VCaP (cell line): ENCODE data around the gene SLC35G3.

Experiments used
- H3K27ac ChIP-seq: fragments of 450-650 bp; 2 replicates; pipeline ENCODE4 v1.5.1; 2017
- TF ChIP-seq, protein P1 (sequence below): fragments of 450-650 bp; conservative IDR thresholded peaks from 2 replicates; pipeline ENCODE4 v1.5.1; 2017; ENCODE audit warnings: mild to moderate bottlenecking, moderate library complexity

Gene SLC35G3

DNA sequence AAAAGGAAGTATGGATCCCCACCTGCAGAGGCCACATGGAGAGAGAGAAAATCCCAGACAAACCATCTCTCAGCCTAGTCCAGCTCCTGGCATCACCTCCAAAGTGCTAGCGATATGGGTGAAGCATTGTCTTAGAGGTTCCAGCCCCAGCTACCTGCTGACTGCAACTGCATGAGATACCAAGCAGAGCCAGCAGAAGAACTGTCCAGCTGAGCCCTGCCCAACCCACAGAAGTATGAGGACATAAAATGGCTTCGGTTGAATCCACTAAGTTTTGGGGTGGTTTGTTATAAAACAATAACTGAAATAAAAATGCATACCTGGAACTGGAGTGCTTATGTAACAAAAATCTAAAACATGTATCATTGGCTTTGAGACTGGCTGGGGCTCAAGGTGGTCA, 28.3 kb upstream of the SLC35G3 start:
- no peak overlapping the region for H3K27ac ChIP-seq
- TF ChIP-seq, protein P1, sequence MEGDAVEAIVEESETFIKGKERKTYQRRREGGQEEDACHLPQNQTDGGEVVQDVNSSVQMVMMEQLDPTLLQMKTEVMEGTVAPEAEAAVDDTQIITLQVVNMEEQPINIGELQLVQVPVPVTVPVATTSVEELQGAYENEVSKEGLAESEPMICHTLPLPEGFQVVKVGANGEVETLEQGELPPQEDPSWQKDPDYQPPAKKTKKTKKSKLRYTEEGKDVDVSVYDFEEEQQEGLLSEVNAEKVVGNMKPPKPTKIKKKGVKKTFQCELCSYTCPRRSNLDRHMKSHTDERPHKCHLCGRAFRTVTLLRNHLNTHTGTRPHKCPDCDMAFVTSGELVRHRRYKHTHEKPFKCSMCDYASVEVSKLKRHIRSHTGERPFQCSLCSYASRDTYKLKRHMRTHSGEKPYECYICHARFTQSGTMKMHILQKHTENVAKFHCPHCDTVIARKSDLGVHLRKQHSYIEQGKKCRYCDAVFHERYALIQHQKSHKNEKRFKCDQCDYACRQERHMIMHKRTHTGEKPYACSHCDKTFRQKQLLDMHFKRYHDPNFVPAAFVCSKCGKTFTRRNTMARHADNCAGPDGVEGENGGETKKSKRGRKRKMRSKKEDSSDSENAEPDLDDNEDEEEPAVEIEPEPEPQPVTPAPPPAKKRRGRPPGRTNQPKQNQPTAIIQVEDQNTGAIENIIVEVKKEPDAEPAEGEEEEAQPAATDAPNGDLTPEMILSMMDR = no peak

DNA sequence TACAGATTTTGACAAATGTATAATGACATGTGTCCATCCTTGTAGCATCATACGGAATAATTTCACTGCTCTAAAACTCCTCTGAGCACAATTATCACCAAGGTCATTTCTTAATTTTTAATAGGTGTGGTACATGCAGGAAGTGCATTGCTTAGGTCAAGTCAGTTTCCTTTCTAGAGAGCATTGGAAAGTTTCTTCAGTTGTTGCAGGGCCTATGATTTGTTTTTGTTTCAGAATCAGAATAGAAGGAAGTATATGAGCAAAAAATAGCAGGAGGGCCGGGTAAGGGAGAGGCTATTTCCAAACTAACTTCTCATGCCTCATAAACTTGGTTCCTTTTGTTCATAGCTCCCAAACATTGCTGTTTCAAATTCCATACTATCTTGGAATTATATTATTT, 24.7 kb upstream of the SLC35G3 start:
- H3K27ac ChIP-seq = no peak overlapping the region
- TF ChIP-seq, protein P1 = no peak

DNA sequence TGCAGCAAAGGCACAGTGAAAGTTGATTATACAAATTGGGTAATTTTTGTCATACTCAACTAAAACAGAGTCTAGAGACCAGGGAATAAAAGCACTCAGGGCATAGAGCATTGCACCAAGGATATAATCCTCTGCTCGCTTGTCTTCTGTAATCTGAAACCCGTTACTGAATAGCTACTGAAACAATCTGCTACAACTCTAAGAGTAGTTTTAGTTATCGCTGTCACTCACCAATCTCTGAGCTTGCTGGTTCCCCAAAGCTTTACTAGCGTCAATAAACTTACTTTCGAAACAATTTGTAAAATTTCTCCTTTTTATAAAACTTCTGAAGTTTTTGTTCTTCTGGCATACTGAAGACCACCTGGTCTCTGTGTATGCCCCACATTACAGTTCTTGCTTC, 22.9 kb upstream of the SLC35G3 start:
- TF ChIP-seq, protein P1 = no peak
- no peak overlapping the region for H3K27ac ChIP-seq

DNA sequence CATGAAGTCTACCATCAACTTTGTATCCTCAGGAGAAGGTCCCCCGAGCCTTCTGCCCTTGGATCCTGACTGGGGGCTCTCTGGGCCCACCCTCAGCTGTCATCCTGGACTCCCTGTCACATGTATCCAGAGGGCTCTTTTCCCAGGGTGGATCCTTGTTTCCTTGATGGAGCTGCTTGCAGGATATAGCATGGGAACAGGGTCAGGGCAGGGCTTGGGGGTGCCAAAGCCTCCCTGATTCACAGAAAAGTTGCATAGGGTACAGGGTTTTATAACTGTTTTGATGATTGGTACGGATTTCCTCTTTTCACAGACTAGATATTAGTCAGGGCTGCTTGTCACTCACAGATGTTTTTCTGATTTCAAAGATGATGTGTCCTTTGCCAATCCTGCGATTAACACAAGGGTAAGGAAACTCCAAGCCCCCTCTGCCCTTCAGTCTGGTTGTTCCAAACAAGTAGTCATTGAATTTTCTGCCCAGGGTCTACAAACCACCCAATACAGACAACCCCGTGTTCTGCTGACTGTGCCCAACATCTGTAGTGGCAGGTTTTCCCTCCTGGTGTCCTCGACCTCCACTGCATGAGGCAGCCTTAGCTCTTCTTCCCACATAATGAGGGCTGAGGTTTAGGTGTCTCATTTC, 20.6 kb upstream of the SLC35G3 start:
- TF ChIP-seq, protein P1 = no peak
- no peak overlapping the region for H3K27ac ChIP-seq

DNA sequence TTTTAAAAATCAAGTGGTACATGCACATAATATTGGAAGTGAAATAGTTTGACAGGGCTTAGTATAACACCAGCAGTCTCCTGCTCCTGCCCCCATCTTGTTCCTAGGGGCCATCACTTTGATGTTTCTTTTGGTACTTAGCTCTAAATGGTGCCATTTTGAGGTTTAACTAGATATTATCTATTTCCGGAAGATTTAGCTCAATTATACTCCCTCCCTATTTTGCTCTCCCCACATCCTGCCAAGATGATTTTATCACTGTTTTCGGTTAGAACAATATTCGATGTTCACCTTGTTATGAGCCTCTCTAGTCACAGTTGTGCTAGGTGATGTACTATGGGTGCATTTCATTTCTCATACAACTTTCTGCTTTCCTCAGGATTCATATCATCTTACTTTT, 20.0 kb upstream of the SLC35G3 start:
- TF ChIP-seq, protein P1 = no peak
- no peak overlapping the region for H3K27ac ChIP-seq

DNA sequence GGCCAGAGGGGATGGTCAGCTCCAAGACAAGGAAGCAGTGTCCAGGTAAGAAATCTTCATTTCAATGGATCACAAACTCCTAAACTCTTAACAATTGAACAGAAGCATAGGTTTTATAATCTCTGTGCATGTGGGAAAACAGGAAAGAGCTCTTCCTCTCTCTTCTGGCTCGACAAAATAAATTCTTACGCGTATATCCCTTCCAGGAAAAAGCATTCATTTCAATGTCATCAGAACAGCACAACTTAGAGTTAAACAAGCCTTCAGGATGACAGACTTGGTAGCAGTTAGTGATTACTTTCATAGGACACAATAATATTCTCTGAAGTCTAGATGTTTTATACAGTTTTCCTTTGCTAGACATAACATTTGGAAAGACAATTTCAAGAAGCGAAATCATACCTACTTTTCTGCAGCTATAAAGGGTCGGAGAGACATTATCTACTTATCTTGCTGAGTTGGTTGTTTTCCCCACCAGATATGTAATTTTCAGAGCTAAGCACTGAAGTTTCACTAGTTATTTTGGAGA, 19.3 kb upstream of the SLC35G3 start:
- TF ChIP-seq, protein P1 = no peak
- H3K27ac ChIP-seq = no peak overlapping the region

DNA sequence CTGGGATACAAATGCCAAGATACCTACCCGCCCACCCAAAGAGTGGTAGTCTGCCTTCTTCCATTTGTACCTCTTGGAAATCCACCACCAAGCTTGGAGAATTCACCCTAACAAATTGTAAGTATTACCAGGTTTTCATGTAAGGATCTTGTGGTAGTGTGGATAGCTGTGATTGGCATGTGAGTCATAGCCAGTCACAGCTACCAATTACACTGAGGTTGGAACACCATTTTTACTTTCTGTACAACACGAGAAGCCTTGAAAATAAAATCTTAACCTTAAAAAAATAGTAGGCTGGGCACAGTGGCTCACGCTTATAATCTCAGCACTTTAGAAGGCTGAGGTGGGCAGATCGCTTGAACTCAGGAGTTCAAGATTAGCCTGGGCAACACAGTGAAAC, 18.5 kb upstream of the SLC35G3 start:
- TF ChIP-seq, protein P1 = no peak
- H3K27ac ChIP-seq = no peak overlapping the region
